Amygdala (tissue), 56 donors: Measurements from ENCODE around the gene WRAP73.

Experiments used
- DNase-seq, 56 donors: peaks; one replicate each; lab custom pipeline; 2025; lab: John Stamatoyannopoulos, UW

The WRAP73 gene

GRCh38 chr1:3649342-3650247 lies at the start of gene WRAP73:
WRAP73 (minus strand) TSS chr1:3650103; CDS start chr1:3649999, 104 bp downstream.
- DNase-seq: peak in 55 of 56 donors; percentile 18 to 91 (median 66)

- DNase-seq: no peak
Observed at GRCh38 chr1:3699596-3699995, 49.7 kb upstream of the WRAP73 start.

- DNase-seq: no peak
Observed at GRCh38 chr1:3698660-3699408, 48.9 kb upstream of the WRAP73 start.

- DNase-seq: peak in 1 of 56 donors; percentile 37
Observed at GRCh38 chr1:3697810-3698209, 47.9 kb upstream of the WRAP73 start.

- DNase-seq: no peak
Observed at GRCh38 chr1:3697104-3697503, 47.2 kb upstream of the WRAP73 start.

GRCh38 chr1:3696689-3697088 lies 46.8 kb upstream of the WRAP73 start:
- no peak for DNase-seq

- DNase-seq: peak in 36 of 56 donors; percentile 6 to 69 (median 34)
Observed at GRCh38 chr1:3695326-3696217, 45.7 kb upstream of the WRAP73 start.

- no peak for DNase-seq
Observed at GRCh38 chr1:3693321-3693720, 43.4 kb upstream of the WRAP73 start.

- DNase-seq: no peak
Observed at GRCh38 chr1:3692598-3692997, 42.7 kb upstream of the WRAP73 start.

- no peak for DNase-seq
Observed at GRCh38 chr1:3691421-3692204, 41.7 kb upstream of the WRAP73 start.

GRCh38 chr1:3690282-3691065 lies 40.6 kb upstream of the WRAP73 start:
- no peak for DNase-seq

GRCh38 chr1:3689138-3689750 lies 39.3 kb upstream of the WRAP73 start:
- DNase-seq: no peak

GRCh38 chr1:3688356-3689137 lies 38.6 kb upstream of the WRAP73 start:
- no peak for DNase-seq

- no peak for DNase-seq
Observed at GRCh38 chr1:3687504-3687903, 37.6 kb upstream of the WRAP73 start.

- DNase-seq: no peak
Observed at GRCh38 chr1:3685906-3686305, 36.0 kb upstream of the WRAP73 start.

- DNase-seq: no peak
Observed at GRCh38 chr1:3685222-3685621, 35.3 kb upstream of the WRAP73 start.

- no peak for DNase-seq
Observed at GRCh38 chr1:3683992-3684391, 34.1 kb upstream of the WRAP73 start.

- DNase-seq: no peak
Observed at GRCh38 chr1:3683197-3683596, 33.3 kb upstream of the WRAP73 start.
